Measurements from ENCODE around the gene UFM1. TPM values are rescaled to one million over a fixed set of nuclear protein-coding genes. Genes with fewer than 3 reads are reported as not detected.

UFM1 gene
- total RNA-seq, 1 donor from 2014 or later = 43.3 TPM

- H3K27me3 ChIP-seq (ENCODE audit: control insufficient read depth in 3 of 3, insufficient read depth in 3 of 3, low read length in 3 of 3) = no peaks in the 10 kb centered on the region
- no peaks in the 10 kb centered on the region for H3K4me1 ChIP-seq (ENCODE audit: control insufficient read depth in 3 of 3, insufficient read depth in 3 of 3, low read length in 3 of 3)
- H3K36me3 ChIP-seq (ENCODE audit: control insufficient read depth in 3 of 3, insufficient read depth in 3 of 3, low read length in 3 of 3) = no peaks in the 10 kb centered on the region
- no peak overlapping the region for H3K27ac ChIP-seq (ENCODE audit: low read depth, low read length)
- H3K4me3 ChIP-seq (ENCODE audit: low read length in 3 of 3) = no peak overlapping the region
- H3K9ac ChIP-seq (ENCODE audit: low read depth in 1 of 3, low read length in 3 of 3) = no peak overlapping the region
- H3K9me3 ChIP-seq (ENCODE audit: control insufficient read depth in 3 of 3, low read length in 3 of 3) = no peaks in the 10 kb centered on the region
These were observed 34.5 kb downstream of the UFM1 start for GRCh38 chr13:38384171-38384570.

GRCh38 chr13:38385153-38385891, 35.7 kb downstream of the UFM1 start:
- no peaks in the 10 kb centered on the region for H3K36me3 ChIP-seq (ENCODE audit: control insufficient read depth in 3 of 3, insufficient read depth in 3 of 3, low read length in 3 of 3)
- H3K9ac ChIP-seq (ENCODE audit: low read depth in 1 of 3, low read length in 3 of 3) = no peak overlapping the region
- H3K4me3 ChIP-seq (ENCODE audit: low read length in 3 of 3) = no peak overlapping the region
- H3K27me3 ChIP-seq (ENCODE audit: control insufficient read depth in 3 of 3, insufficient read depth in 3 of 3, low read length in 3 of 3) = no peaks in the 10 kb centered on the region
- H3K9me3 ChIP-seq (ENCODE audit: control insufficient read depth in 3 of 3, low read length in 3 of 3) = no peaks in the 10 kb centered on the region
- no peaks in the 10 kb centered on the region for H3K4me1 ChIP-seq (ENCODE audit: control insufficient read depth in 3 of 3, insufficient read depth in 3 of 3, low read length in 3 of 3)
- no peak overlapping the region for H3K27ac ChIP-seq (ENCODE audit: low read depth, low read length)

- Histone ChIP-seq H3K9me3 (ENCODE audit: control insufficient read depth in 3 of 3, low read length in 3 of 3) (no peaks in the 10 kb centered on the region), H3K9ac (ENCODE audit: low read depth in 1 of 3, low read length in 3 of 3) (no peak overlapping the region), H3K4me1 (ENCODE audit: control insufficient read depth in 3 of 3, insufficient read depth in 3 of 3, low read length in 3 of 3) (no peaks in the 10 kb centered on the region), H3K36me3 (ENCODE audit: control insufficient read depth in 3 of 3, insufficient read depth in 3 of 3, low read length in 3 of 3) (no peaks in the 10 kb centered on the region), H3K4me3 (ENCODE audit: low read length in 3 of 3) (no peak overlapping the region), H3K27me3 (ENCODE audit: control insufficient read depth in 3 of 3, insufficient read depth in 3 of 3, low read length in 3 of 3) (no peaks in the 10 kb centered on the region), H3K27ac (ENCODE audit: low read depth, low read length) (no peak overlapping the region)
These were observed 36.8 kb downstream of the UFM1 start for GRCh38 chr13:38386421-38386820.

DNA sequence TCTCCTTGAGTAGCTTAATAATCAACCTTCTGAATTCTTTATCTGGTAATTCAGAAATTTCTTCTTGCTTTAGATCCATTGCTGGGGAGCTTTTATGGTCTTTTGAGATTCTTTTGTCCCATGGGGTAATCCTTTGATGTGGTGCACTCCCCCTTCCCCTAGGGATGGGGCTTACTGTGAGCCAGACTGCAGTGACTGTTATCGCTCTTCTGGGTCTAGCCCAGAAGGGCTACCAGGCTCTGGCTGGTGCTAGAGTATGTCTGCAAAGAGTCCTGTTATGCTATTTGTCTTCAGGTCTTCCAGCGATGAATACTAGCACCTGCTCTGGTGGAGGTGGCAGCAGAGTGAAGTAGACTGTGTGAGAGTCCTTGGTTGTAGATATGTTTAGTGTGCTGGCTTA, 41.7 kb downstream of the UFM1 start:
- H3K9me3 ChIP-seq (ENCODE audit: control insufficient read depth in 3 of 3, low read length in 3 of 3) = no peaks in the 10 kb centered on the region
- no peaks in the 10 kb centered on the region for H3K27me3 ChIP-seq (ENCODE audit: control insufficient read depth in 3 of 3, insufficient read depth in 3 of 3, low read length in 3 of 3)
- no peak overlapping the region for H3K4me3 ChIP-seq (ENCODE audit: low read length in 3 of 3)
- no peak overlapping the region for H3K27ac ChIP-seq (ENCODE audit: low read depth, low read length)
- no peaks in the 10 kb centered on the region for H3K36me3 ChIP-seq (ENCODE audit: control insufficient read depth in 3 of 3, insufficient read depth in 3 of 3, low read length in 3 of 3)
- H3K9ac ChIP-seq (ENCODE audit: low read depth in 1 of 3, low read length in 3 of 3) = no peak overlapping the region
- H3K4me1 ChIP-seq (ENCODE audit: control insufficient read depth in 3 of 3, insufficient read depth in 3 of 3, low read length in 3 of 3) = no peaks in the 10 kb centered on the region

- H3K9me3 ChIP-seq (ENCODE audit: control insufficient read depth in 3 of 3, low read length in 3 of 3) = no peaks in the 10 kb centered on the region
- H3K27me3 ChIP-seq (ENCODE audit: control insufficient read depth in 3 of 3, insufficient read depth in 3 of 3, low read length in 3 of 3) = no peaks in the 10 kb centered on the region
- H3K36me3 ChIP-seq (ENCODE audit: control insufficient read depth in 3 of 3, insufficient read depth in 3 of 3, low read length in 3 of 3) = no peaks in the 10 kb centered on the region
- H3K27ac ChIP-seq (ENCODE audit: low read depth, low read length) = no peak overlapping the region
- H3K4me3 ChIP-seq (ENCODE audit: low read length in 3 of 3) = no peak overlapping the region
- H3K4me1 ChIP-seq (ENCODE audit: control insufficient read depth in 3 of 3, insufficient read depth in 3 of 3, low read length in 3 of 3) = no peaks in the 10 kb centered on the region
- no peak overlapping the region for H3K9ac ChIP-seq (ENCODE audit: low read depth in 1 of 3, low read length in 3 of 3)
These were observed 45.3 kb downstream of the UFM1 start for GRCh38 chr13:38394777-38395496.

GRCh38 chr13:38395497-38395788, 45.8 kb downstream of the UFM1 start:
- H3K4me1 ChIP-seq (ENCODE audit: control insufficient read depth in 3 of 3, insufficient read depth in 3 of 3, low read length in 3 of 3) = no peaks in the 10 kb centered on the region
- no peaks in the 10 kb centered on the region for H3K27me3 ChIP-seq (ENCODE audit: control insufficient read depth in 3 of 3, insufficient read depth in 3 of 3, low read length in 3 of 3)
- H3K9ac ChIP-seq (ENCODE audit: low read depth in 1 of 3, low read length in 3 of 3) = no peak overlapping the region

DNA sequence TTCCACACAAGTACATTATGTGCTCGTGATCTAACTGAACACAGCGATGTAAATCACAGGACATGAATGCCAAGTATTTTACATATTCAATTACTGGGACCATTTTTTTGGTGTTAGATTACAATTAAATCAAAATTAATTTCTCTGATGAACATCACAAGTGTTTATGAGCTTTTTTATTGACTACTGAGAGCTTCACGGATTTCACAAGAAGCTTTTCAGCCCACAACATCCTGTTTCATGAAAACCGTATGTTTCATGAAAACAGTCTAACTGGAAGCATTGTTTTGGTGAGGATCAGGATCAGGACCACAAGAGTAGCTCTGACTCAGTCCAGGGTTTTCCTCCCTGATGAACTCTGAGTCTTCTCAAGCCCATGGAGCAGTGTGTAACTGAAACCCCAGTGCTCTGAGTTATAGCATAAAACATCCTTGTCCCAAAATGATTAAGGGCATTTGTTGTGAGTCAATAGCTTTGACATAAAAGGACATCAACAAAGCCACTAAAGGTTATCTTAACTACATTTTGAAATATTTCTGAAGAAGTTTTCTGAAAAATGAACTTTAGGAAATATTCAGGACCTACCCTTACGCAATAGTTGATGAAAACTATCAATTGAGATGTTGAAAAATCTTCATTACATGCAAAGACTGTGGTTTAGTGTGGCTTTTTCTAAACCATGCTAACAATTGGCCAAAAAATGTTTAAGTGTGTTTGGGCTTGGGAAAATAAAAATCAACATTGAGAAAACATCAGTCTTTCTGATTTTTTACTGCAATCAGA, 49.3 kb downstream of the UFM1 start:
- Histone ChIP-seq H3K4me3 (ENCODE audit: low read length in 3 of 3) (no peak overlapping the region), H3K27ac (ENCODE audit: low read depth, low read length) (no peak overlapping the region), H3K36me3 (ENCODE audit: control insufficient read depth in 3 of 3, insufficient read depth in 3 of 3, low read length in 3 of 3) (no peaks in the 10 kb centered on the region), H3K4me1 (ENCODE audit: control insufficient read depth in 3 of 3, insufficient read depth in 3 of 3, low read length in 3 of 3) (no peaks in the 10 kb centered on the region), H3K9ac (ENCODE audit: low read depth in 1 of 3, low read length in 3 of 3) (no peak overlapping the region), H3K27me3 (ENCODE audit: control insufficient read depth in 3 of 3, insufficient read depth in 3 of 3, low read length in 3 of 3) (no peaks in the 10 kb centered on the region), H3K9me3 (ENCODE audit: control insufficient read depth in 3 of 3, low read length in 3 of 3) (no peaks in the 10 kb centered on the region)

More at GRCh38 chr13:38395497-38395788, 45.8 kb downstream of the UFM1 start:
- Histone ChIP-seq H3K4me3 (ENCODE audit: low read length in 3 of 3) (no peak overlapping the region), H3K36me3 (ENCODE audit: control insufficient read depth in 3 of 3, insufficient read depth in 3 of 3, low read length in 3 of 3) (no peaks in the 10 kb centered on the region), H3K27ac (ENCODE audit: low read depth, low read length) (no peak overlapping the region), H3K9me3 (ENCODE audit: control insufficient read depth in 3 of 3, low read length in 3 of 3) (no peaks in the 10 kb centered on the region)

- H3K27ac ChIP-seq (ENCODE audit: low read depth, low read length) = no peak overlapping the region
- no peaks in the 10 kb centered on the region for H3K27me3 ChIP-seq (ENCODE audit: control insufficient read depth in 3 of 3, insufficient read depth in 3 of 3, low read length in 3 of 3)
- H3K9ac ChIP-seq (ENCODE audit: low read depth in 1 of 3, low read length in 3 of 3) = no peak overlapping the region
- H3K36me3 ChIP-seq (ENCODE audit: control insufficient read depth in 3 of 3, insufficient read depth in 3 of 3, low read length in 3 of 3) = no peaks in the 10 kb centered on the region
- H3K4me3 ChIP-seq (ENCODE audit: low read length in 3 of 3) = no peak overlapping the region
- no peaks in the 10 kb centered on the region for H3K4me1 ChIP-seq (ENCODE audit: control insufficient read depth in 3 of 3, insufficient read depth in 3 of 3, low read length in 3 of 3)
- H3K9me3 ChIP-seq (ENCODE audit: control insufficient read depth in 3 of 3, low read length in 3 of 3) = no peaks in the 10 kb centered on the region
These were observed 49.9 kb downstream of the UFM1 start for GRCh38 chr13:38399535-38399934.

GRCh38 chr13:38401276-38401675, 51.6 kb downstream of the UFM1 start:
- no peaks in the 10 kb centered on the region for H3K27me3 ChIP-seq (ENCODE audit: control insufficient read depth in 3 of 3, insufficient read depth in 3 of 3, low read length in 3 of 3)
- H3K4me3 ChIP-seq (ENCODE audit: low read length in 3 of 3) = no peak overlapping the region
- no peak overlapping the region for H3K9ac ChIP-seq (ENCODE audit: low read depth in 1 of 3, low read length in 3 of 3)
- H3K36me3 ChIP-seq (ENCODE audit: control insufficient read depth in 3 of 3, insufficient read depth in 3 of 3, low read length in 3 of 3) = no peaks in the 10 kb centered on the region
- H3K9me3 ChIP-seq (ENCODE audit: control insufficient read depth in 3 of 3, low read length in 3 of 3) = no peaks in the 10 kb centered on the region
- H3K27ac ChIP-seq (ENCODE audit: low read depth, low read length) = no peak overlapping the region
- no peaks in the 10 kb centered on the region for H3K4me1 ChIP-seq (ENCODE audit: control insufficient read depth in 3 of 3, insufficient read depth in 3 of 3, low read length in 3 of 3)

DNA sequence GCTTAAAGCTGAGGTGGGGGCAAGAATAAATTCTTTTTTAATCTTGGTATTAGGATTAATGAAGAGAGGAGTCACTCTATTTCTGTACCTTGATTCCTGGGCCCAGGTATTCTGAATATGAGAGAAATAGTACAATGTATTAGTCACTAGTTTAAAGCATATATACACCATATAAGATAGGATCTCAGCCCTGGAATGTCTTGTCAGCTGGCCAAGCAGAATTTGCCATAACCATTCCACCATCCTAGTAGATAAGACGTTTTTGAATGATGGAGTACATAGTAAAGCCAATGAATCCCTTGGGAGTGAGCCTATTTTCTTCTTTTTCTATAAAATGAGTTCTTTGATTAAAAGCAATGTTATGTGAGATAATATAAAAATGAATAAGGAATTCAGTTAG, 55.6 kb downstream of the UFM1 start:
- H3K9me3 ChIP-seq (ENCODE audit: control insufficient read depth in 3 of 3, low read length in 3 of 3) = no peaks in the 10 kb centered on the region
- H3K4me3 ChIP-seq (ENCODE audit: low read length in 3 of 3) = no peak overlapping the region
- H3K27me3 ChIP-seq (ENCODE audit: control insufficient read depth in 3 of 3, insufficient read depth in 3 of 3, low read length in 3 of 3) = no peaks in the 10 kb centered on the region

More for the DNA sequence above, 55.6 kb downstream of the UFM1 start:
- H3K27ac ChIP-seq (ENCODE audit: low read depth, low read length) = no peak overlapping the region
- H3K4me1 ChIP-seq (ENCODE audit: control insufficient read depth in 3 of 3, insufficient read depth in 3 of 3, low read length in 3 of 3) = no peaks in the 10 kb centered on the region
- H3K36me3 ChIP-seq (ENCODE audit: control insufficient read depth in 3 of 3, insufficient read depth in 3 of 3, low read length in 3 of 3) = no peaks in the 10 kb centered on the region
- H3K9ac ChIP-seq (ENCODE audit: low read depth in 1 of 3, low read length in 3 of 3) = no peak overlapping the region

Measured in skeletal muscle tissue (tissue), 4 donors.